Omental fat pad (tissue), 4 donors: ENCODE data around the gene OR8G1. TPM values are rescaled to one million over a fixed set of nuclear protein-coding genes. Genes with fewer than 3 reads are reported as not detected.

ENCODE experiments used
- ATAC-seq: fragments of 150-250 bp; one replicate; pipeline ENCODE4 v1.9.1; 2016; ENCODE audit warnings: mild to moderate bottlenecking, moderate library complexity; ENCODE audit not compliant: low FRiP score
- DNase-seq: peaks from one replicate; pipeline ENCODE4 v3.0.0-alpha.2; 2019; ENCODE audit warnings: low spot score
- total RNA-seq, 4 donors: library from RNA; depleted of rRNA; stranded (reverse); fragments of >200 nt; gene quantifications; one replicate each; pipeline ENCODE4 v1.1.0, GENCODE V29; 2016
- TF ChIP-seq, protein P1 (sequence below), 3 donors: fragments of 450-650 bp; IDR thresholded peaks; one replicate each; pipeline ENCODE4 v1.5.1; 2016 to 2017; ENCODE audit warnings: antibody characterized with exemption in 3 of 3, mild to moderate bottlenecking in 3 of 3, moderate library complexity in 2 of 3

The OR8G1 gene
- total RNA-seq, 4 donors from 2014 or later = not detected

DNA sequence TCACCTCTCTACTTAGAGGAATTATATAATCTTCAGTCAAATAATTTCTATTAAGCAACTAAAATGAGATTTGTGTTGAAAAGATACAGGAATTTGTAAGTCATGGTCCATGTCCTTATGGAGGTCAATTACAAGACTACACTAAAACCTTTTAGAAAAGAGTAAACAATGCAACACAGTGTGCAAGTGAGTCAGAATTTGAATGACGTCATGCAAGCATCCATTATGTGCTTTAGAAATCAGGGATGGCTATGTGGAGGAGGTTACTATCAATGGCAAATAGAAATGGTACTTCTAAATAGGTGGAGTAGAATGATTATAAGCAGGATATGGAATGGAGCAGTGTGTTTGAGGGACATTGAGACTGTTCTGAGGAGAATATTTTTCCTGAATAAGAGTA lies 41.2 kb upstream of the OR8G1 start:
- DNase-seq (no peak), ATAC-seq (no peak)
- TF ChIP-seq, protein P1, sequence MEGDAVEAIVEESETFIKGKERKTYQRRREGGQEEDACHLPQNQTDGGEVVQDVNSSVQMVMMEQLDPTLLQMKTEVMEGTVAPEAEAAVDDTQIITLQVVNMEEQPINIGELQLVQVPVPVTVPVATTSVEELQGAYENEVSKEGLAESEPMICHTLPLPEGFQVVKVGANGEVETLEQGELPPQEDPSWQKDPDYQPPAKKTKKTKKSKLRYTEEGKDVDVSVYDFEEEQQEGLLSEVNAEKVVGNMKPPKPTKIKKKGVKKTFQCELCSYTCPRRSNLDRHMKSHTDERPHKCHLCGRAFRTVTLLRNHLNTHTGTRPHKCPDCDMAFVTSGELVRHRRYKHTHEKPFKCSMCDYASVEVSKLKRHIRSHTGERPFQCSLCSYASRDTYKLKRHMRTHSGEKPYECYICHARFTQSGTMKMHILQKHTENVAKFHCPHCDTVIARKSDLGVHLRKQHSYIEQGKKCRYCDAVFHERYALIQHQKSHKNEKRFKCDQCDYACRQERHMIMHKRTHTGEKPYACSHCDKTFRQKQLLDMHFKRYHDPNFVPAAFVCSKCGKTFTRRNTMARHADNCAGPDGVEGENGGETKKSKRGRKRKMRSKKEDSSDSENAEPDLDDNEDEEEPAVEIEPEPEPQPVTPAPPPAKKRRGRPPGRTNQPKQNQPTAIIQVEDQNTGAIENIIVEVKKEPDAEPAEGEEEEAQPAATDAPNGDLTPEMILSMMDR (IDR thresholded peaks at IDR 0.05) = no peak

DNA sequence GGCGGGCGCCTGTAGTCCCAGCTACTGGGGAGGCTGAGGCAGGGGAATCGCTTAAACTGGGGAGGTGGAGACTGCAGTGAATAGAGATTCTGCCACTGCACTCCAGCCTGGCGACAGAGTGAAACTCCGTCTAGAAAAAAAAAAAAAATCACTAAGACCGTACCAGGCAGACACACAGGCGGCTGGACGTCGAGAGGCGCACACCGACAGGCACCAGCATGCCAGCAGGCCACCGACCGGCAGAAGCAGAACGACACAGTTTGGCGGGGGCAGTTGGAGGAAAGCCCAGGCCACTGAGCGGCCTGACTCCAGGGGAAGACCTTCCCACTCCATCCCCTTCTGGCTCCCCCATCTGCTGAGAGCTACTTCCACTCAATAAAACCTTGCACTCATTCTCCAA lies 40.2 kb upstream of the OR8G1 start:
- DNase-seq (no peak), ATAC-seq (no peak)
- TF ChIP-seq, protein P1 (IDR thresholded peaks at IDR 0.05) = no peak

DNA sequence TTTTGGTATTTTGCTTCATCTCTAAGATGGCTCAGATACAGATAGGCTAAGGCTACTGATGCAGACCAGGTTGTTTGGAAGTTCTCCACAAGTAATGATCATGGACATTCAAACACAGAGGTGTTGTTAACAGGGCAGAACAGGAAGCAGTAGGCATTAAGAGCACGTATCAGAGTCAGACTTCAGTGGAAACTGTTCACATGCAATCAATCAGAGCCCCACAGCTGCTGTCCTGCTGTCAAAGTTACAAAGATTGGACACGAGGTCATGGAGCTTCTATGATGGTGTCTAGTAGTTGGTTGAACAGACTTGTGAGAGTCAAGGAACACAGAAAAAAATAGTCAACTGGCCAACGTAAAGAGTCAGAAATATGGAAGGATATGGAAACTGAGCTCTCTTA lies 37.9 kb upstream of the OR8G1 start:
- TF ChIP-seq, protein P1 (IDR thresholded peaks at IDR 0.05) = no peak
- ATAC-seq (no peak), DNase-seq (no peak)

DNA sequence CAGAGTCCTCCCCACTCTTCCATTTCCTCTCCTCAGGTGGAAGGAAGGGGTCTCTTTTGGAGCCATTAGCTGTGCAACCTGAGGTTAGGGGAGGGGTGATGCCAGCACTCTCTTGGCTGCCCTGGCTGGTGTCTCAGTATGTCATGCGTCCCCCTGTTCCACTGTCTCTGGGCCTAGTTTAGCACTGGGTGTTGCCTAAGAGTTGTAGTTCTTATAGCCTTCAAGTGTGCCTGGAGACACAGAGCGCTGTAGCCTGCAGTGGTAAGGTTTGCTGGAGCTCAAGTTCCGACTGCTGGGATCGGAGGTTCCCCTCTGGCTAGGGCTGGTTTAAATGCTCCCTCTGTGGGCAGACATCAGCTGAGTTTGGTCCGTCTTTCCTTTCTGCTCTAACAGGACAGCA lies 36.9 kb upstream of the OR8G1 start:
- ATAC-seq (no peak), DNase-seq (no peak)
- TF ChIP-seq, protein P1 (IDR thresholded peaks at IDR 0.05) = no peak

DNA sequence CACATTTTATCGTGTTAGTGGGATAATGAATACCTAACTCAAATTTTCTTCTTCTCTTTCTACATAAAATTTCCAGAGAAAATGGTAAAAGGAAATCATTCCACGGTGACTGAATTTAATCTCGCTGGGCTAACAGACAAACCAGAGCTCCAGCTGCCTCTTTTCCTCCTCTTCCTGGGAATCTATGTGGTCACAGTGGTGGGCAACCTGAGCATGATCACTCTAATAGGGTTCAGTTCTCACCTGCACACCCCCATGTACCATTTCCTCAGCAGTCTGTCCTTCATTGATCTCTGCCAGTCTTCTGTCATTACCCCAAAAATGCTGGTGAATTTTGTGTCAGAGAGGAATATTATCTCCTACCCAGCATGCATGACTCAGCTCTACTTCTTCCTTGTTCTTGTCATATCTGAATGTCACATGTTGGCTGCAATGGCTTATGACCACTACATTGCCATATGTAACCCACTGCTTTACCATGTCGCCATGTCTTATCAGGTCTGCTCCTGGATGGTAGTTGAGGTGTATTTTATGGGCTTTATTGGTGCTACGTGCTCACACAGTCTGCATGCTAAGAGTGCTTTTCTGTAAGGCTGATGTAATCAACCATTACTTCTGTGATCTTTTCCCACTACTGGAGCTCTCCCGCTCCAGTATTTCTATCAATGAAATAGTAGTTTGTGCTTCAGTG lies 33.6 kb upstream of the OR8G1 start:
- ATAC-seq = no peak
- TF ChIP-seq, protein P1 (IDR thresholded peaks at IDR 0.05) = no peak
- DNase-seq = no peak

DNA sequence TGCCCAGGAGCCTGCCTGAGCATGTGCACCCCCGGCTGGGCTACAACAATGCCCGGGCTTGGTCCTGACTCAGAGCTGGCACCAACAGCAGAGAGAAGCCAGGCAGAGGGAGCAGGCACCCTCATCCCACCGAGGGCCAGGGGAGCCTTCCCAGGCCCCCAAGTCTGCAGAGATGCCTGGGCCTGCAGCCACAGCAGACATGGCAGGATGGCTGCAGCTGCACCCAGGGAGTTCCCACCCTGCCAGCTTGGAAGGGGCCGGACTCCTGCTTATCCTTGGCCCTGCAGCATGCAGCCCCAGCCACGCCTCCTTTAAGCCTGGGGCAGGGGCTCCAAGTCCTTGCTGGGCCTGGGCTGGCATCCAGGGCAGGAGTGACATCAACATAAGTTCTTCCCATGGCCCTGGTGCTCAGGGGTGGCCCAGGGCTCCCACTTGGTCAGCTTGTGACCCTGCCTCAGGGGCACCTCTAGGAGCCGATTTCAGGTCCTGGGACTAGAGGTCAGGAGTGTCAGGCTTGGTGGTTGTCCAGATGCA lies 31.0 kb upstream of the OR8G1 start:
- TF ChIP-seq, protein P1 (IDR thresholded peaks at IDR 0.05) = no peak
- ATAC-seq = no peak
- DNase-seq = no peak

DNA sequence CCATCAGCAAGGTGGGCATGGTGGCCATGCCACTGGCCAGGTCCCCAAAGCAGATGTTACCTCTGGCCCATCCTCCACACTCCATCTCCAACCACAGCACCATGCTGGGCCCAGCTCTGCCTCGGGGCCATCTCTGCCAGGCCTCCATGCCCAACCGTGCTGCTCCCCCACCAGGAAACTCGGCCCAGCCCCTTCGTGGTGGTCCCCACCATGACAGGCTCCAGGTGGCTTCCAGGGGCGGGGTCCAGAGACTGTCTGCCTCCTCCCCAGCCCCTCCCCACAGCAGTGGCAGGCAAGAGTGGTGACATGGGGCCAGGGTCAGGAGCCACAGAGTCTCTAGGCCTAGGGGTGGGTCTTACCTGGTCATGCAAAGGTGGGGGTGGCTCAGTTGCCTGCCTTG lies 30.5 kb upstream of the OR8G1 start:
- TF ChIP-seq, protein P1 (IDR thresholded peaks at IDR 0.05) = no peak
- ATAC-seq (no peak), DNase-seq (no peak)
